ENCODE measurements around the gene MICALL2. TPM values are rescaled to one million over a fixed set of nuclear protein-coding genes. Genes with fewer than 3 reads are reported as not detected.

The MICALL2 gene
- total RNA-seq, 4 donors from 2014 or later, result 9.1 to 18.3 (median 14.6) TPM

GRCh38 chr7:1421946-1422345, 37.3 kb downstream of the MICALL2 start:
- peaks cover 0 to 88% (median 8%) of the 10 kb centered on the region in 4 donors for H3K27me3 ChIP-seq
- H3K4me3 ChIP-seq, result no peak overlapping the region
- H3K27ac ChIP-seq (replicated peaks in 1 of 4), result no peak overlapping the region
- no peaks in the 10 kb centered on the region for H3K9me3 ChIP-seq
- no CpG with 5 or more reads among the region's 8 CpGs for WGBS
- intact Hi-C loops (cut with DNase I), result no loop called here
- DNase-seq (ENCODE audit: extremely low spot score), result no peak
- TF ChIP-seq POLR2A (IDR thresholded peaks at IDR 0.05; ENCODE audit: low read depth) (no peak), POLR2AphosphoS5 (IDR thresholded peaks at IDR 0.05) (no peak), CTCF (IDR thresholded peaks at IDR 0.05) (no peak), EP300 (IDR thresholded peaks at IDR 0.05) (no peak)
- no peaks in the 10 kb centered on the region for H3K36me3 ChIP-seq
- peaks cover 0 to 7% (median 5%) of the 10 kb centered on the region in 4 donors for H3K4me1 ChIP-seq

- Histone ChIP-seq H3K36me3 (no peaks in the 10 kb centered on the region), H3K27me3 (peaks cover 0 to 88% (median 8%) of the 10 kb centered on the region in 4 donors), H3K27ac (replicated peaks in 1 of 4) (no peak overlapping the region), H3K4me3 (no peak overlapping the region), H3K4me1 (peaks cover 0 to 7% (median 5%) of the 10 kb centered on the region in 4 donors), H3K9me3 (no peaks in the 10 kb centered on the region)
- intact Hi-C loops (cut with DNase I), result no loop called here
- DNase-seq (ENCODE audit: extremely low spot score), result no peak
- no peak for TF ChIP-seq CTCF (IDR thresholded peaks at IDR 0.05)
- no peak for TF ChIP-seq EP300 (IDR thresholded peaks at IDR 0.05)
- TF ChIP-seq POLR2AphosphoS5 (IDR thresholded peaks at IDR 0.05), result no peak
- TF ChIP-seq POLR2A (IDR thresholded peaks at IDR 0.05; ENCODE audit: low read depth), result no peak
- WGBS, result 84% methylated on average over 37 of the region's 41 CpGs
These were observed 38.1 kb downstream of the MICALL2 start for GRCh38 chr7:1421020-1421790.

GRCh38 chr7:1419688-1420087, 39.6 kb downstream of the MICALL2 start:
- peaks cover 0 to 7% (median 5%) of the 10 kb centered on the region in 4 donors for H3K4me1 ChIP-seq
- 20% methylated on average over 2 of the region's 7 CpGs for WGBS
- DNase-seq (ENCODE audit: extremely low spot score), result no peak
- intact Hi-C loops (cut with DNase I), result loop anchor here (10.0 kb wide), 1 partner anchor 195 kb away; no protein-coding TSS in a partner anchor
- TF ChIP-seq POLR2A (IDR thresholded peaks at IDR 0.05; ENCODE audit: low read depth) (no peak), EP300 (IDR thresholded peaks at IDR 0.05) (no peak), CTCF (IDR thresholded peaks at IDR 0.05) (no peak), POLR2AphosphoS5 (IDR thresholded peaks at IDR 0.05) (no peak)
- no peaks in the 10 kb centered on the region for H3K36me3 ChIP-seq
- no peak overlapping the region for H3K4me3 ChIP-seq
- no peak overlapping the region for H3K27ac ChIP-seq (replicated peaks in 1 of 4)
- no peaks in the 10 kb centered on the region for H3K9me3 ChIP-seq
- peaks cover 0 to 93% (median 6%) of the 10 kb centered on the region in 4 donors for H3K27me3 ChIP-seq

GRCh38 chr7:1419310-1419634, 40.0 kb downstream of the MICALL2 start:
- no peak for TF ChIP-seq POLR2AphosphoS5 (IDR thresholded peaks at IDR 0.05)
- no peak for TF ChIP-seq POLR2A (IDR thresholded peaks at IDR 0.05; ENCODE audit: low read depth)
- no peak for TF ChIP-seq EP300 (IDR thresholded peaks at IDR 0.05)
- no peak for TF ChIP-seq CTCF (IDR thresholded peaks at IDR 0.05)
- Histone ChIP-seq H3K4me1 (peaks cover 0 to 7% (median 5%) of the 10 kb centered on the region in 4 donors), H3K36me3 (no peaks in the 10 kb centered on the region), H3K27me3 (peaks cover 0 to 94% (median 6%) of the 10 kb centered on the region in 4 donors), H3K9me3 (no peaks in the 10 kb centered on the region), H3K4me3 (no peak overlapping the region), H3K27ac (replicated peaks in 1 of 4) (no peak overlapping the region)
- WGBS, result 69% methylated on average over 10 of the region's 11 CpGs
- intact Hi-C loops (cut with DNase I), result loop anchor here (10.0 kb wide), 1 partner anchor 194 kb away; no protein-coding TSS in a partner anchor
- DNase-seq (ENCODE audit: extremely low spot score), result no peak
